Measurements from ENCODE around the gene NUDT3.

NUDT3 gene

GRCh38 chr6:34425498-34426410 lies 33.3 kb upstream of the NUDT3 start, which contains the start of gene RPS10:
RPS10 (minus strand) TSS chr6:34426069; CDS start chr6:34425221, 848 bp downstream.
- TF ChIP-seq, protein P1, sequence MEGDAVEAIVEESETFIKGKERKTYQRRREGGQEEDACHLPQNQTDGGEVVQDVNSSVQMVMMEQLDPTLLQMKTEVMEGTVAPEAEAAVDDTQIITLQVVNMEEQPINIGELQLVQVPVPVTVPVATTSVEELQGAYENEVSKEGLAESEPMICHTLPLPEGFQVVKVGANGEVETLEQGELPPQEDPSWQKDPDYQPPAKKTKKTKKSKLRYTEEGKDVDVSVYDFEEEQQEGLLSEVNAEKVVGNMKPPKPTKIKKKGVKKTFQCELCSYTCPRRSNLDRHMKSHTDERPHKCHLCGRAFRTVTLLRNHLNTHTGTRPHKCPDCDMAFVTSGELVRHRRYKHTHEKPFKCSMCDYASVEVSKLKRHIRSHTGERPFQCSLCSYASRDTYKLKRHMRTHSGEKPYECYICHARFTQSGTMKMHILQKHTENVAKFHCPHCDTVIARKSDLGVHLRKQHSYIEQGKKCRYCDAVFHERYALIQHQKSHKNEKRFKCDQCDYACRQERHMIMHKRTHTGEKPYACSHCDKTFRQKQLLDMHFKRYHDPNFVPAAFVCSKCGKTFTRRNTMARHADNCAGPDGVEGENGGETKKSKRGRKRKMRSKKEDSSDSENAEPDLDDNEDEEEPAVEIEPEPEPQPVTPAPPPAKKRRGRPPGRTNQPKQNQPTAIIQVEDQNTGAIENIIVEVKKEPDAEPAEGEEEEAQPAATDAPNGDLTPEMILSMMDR (IDR thresholded peaks at IDR 0.05; ENCODE audit: low read depth, low read length): no peak
- H3K4me3 ChIP-seq (ENCODE audit: low read depth, low read length): peak within 1 kb of the TSS; percentile 98

- peak overlapping the region; percentile 98 for H3K4me3 ChIP-seq (ENCODE audit: low read depth, low read length)
- TF ChIP-seq, protein P1 (IDR thresholded peaks at IDR 0.05; ENCODE audit: low read depth, low read length): no peak
Measured at GRCh38 chr6:34425132-34425497, 32.6 kb upstream of the NUDT3 start.

DNA sequence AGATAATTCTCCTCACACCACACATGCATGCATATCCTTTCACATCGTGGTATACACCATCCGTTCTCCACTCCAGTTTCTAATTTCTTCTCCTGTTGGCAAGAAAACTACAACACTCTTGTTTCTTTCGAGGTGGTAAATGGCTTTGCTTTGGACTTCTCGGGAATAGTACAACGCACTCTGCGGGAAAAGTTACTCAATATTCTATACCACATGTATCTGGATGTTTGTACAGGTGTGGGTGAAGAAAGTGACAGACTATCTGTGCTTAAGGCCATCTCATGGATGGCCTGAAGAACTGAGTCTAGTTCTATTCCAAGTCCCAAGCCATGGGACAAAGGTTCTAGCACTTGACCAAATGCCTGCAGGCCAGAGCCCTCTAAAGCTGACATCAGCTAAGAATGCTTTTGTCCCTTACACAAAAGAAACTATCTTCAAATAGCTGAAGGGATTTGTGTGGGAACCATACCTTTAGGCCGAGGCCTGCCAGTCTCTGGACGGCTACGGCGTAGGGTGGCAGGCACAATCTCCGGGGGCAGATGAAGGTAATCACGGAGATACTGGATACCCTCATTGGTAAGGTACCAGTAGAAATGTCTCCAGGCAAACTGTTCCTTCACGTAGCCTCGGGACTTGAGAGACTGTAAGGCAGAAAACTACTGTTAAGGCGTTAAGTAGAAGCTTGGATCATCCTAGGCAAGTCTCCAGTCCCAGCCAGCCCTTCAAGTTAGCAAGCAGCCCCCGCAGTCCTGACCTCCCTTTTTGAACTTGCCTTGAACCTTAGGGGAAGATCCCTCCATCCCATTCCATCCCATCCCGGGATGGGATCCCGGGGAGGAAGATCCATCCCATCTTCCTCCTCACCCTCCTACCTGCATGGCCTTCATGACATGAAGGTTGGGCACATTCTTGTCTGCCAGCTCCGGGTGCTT lies 32.0 kb upstream of the NUDT3 start:
- peak overlapping the region; percentile 98 for H3K4me3 ChIP-seq (ENCODE audit: low read depth, low read length)
- TF ChIP-seq, protein P1 (IDR thresholded peaks at IDR 0.05; ENCODE audit: low read depth, low read length): no peak

GRCh38 chr6:34423254-34423653 lies 30.8 kb upstream of the NUDT3 start:
- H3K4me3 ChIP-seq (ENCODE audit: low read depth, low read length): no peak overlapping the region
- TF ChIP-seq, protein P1 (IDR thresholded peaks at IDR 0.05; ENCODE audit: low read depth, low read length): no peak

DNA sequence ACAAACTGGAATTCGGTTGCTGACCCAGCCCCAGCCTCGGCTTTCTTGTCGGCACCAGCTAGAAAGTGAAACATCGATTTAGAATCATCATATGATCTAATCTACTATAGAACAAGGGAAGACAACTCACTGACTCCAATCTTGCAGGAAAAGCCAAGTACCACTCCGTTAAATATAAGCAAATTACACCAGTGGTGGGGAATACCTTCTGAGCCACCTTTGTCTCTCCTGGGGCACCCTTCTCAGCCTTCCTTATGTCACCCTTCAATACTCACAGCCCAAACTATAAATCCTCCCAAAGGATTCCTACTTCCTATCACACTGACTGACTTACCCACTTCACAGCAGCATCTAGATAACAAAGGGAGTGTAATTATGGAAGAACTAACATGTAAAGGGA lies 25.9 kb upstream of the NUDT3 start:
- TF ChIP-seq, protein P1 (IDR thresholded peaks at IDR 0.05; ENCODE audit: low read depth, low read length): no peak
- no peak overlapping the region for H3K4me3 ChIP-seq (ENCODE audit: low read depth, low read length)

- H3K4me3 ChIP-seq (ENCODE audit: low read depth, low read length): no peak overlapping the region
- TF ChIP-seq, protein P1 (IDR thresholded peaks at IDR 0.05; ENCODE audit: low read depth, low read length): no peak
Measured at GRCh38 chr6:34416877-34417371, 24.5 kb upstream of the NUDT3 start.
